WTC11 (cell line): ENCODE results near the gene TNRC6A.

Experiments used
- CTCF ChIP-seq: fragments of 200-600 bp; IDR thresholded peaks from 2 replicates; pipeline ENCODE4 v1.8.0; 2022; ENCODE audit warnings: antibody characterized with exemption
- FOXK1 ChIP-seq: sonication (generic); formaldehyde crosslinking; IDR thresholded peaks from 2 replicates; pipeline ENCODE4 v1.8.0; 2022; ENCODE audit warnings: mild to moderate bottlenecking, moderate library complexity, missing genetic modification reagents
- MXD4 ChIP-seq: fragments of 250-450 bp; sonication (Bioruptor Pico); IDR thresholded peaks from 2 replicates; pipeline ENCODE4 v1.8.0; 2021; ENCODE audit warnings: mild to moderate bottlenecking, moderate library complexity, borderline replicate concordance
- RELA ChIP-seq: sonication (generic); formaldehyde crosslinking; IDR thresholded peaks from 2 replicates; pipeline ENCODE4 v1.8.1; 2022; ENCODE audit warnings: missing genetic modification reagents, mild to moderate bottlenecking, borderline replicate concordance
- SMAD3 ChIP-seq: sonication (generic); formaldehyde crosslinking; IDR thresholded peaks from 2 replicates; pipeline ENCODE4 v1.8.0; 2022; ENCODE audit warnings: missing genetic modification reagents, mild to moderate bottlenecking, borderline replicate concordance
- SP1 ChIP-seq: sonication (generic); formaldehyde crosslinking; conservative IDR thresholded peaks from 2 replicates; pipeline ENCODE4 v1.8.1; 2022; ENCODE audit warnings: missing genetic modification reagents
- TEAD1 ChIP-seq: sonication (generic); formaldehyde crosslinking; IDR thresholded peaks from 2 replicates; pipeline ENCODE4 v1.8.0; 2022; ENCODE audit warnings: mild to moderate bottlenecking, missing genetic modification reagents
- USF2 ChIP-seq: sonication (generic); formaldehyde crosslinking; IDR thresholded peaks from 2 replicates; pipeline ENCODE4 v1.8.1; 2023; ENCODE audit warnings: mild to moderate bottlenecking, missing genetic modification reagents, moderate library complexity
- TF ChIP-seq, protein P1 (sequence below): sonication (generic); formaldehyde crosslinking; IDR thresholded peaks from 2 replicates; pipeline ENCODE4 v1.8.0; 2022; ENCODE audit warnings: mild to moderate bottlenecking, missing genetic modification reagents

DNA sequence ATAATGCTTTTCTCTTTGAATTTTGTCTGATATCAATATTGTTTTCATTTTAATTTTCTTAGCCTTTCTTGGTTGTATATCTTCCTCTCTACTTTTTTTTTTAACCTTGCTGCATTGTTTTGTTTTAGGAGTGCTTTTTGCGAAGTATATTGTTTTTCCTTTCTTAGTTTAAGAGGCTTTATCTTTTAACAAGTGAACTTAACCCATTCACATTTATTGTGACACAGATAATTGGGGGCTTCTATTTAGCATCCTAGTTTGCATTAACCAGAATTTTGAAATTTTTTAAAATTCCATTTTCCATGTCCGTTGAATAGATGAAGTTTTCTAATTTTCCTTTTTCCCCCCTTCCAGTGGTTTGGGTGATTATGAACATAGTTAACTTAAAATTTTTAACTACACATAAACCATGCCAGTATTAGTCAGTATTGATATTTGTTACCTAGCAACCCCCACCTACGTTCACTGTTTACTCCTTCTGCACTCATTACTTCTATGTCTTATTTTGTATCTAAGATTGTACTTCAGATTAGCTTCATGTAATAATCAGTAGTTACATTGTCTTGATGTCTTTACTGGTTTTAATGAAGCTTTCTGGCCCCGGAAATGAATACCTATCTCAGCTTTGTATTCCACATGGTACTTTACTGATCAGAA lies 44.4 kb downstream of the TNRC6A start:
- no peak for TF ChIP-seq MXD4 (CRISPR knock-in tag)
- no peak for TF ChIP-seq SP1 (CRISPR knock-in tag)
- no peak for TF ChIP-seq USF2 (CRISPR knock-in tag)
- TF ChIP-seq CTCF: no peak
- TF ChIP-seq, protein P1, sequence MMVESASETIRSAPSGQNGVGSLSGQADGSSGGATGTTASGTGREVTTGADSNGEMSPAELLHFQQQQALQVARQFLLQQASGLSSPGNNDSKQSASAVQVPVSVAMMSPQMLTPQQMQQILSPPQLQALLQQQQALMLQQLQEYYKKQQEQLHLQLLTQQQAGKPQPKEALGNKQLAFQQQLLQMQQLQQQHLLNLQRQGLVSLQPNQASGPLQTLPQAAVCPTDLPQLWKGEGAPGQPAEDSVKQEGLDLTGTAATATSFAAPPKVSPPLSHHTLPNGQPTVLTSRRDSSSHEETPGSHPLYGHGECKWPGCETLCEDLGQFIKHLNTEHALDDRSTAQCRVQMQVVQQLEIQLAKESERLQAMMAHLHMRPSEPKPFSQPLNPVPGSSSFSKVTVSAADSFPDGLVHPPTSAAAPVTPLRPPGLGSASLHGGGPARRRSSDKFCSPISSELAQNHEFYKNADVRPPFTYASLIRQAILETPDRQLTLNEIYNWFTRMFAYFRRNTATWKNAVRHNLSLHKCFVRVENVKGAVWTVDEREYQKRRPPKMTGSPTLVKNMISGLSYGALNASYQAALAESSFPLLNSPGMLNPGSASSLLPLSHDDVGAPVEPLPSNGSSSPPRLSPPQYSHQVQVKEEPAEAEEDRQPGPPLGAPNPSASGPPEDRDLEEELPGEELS: no peak
- TF ChIP-seq SMAD3 (CRISPR knock-in tag): no peak
- TF ChIP-seq RELA (CRISPR knock-in tag): no peak
- TF ChIP-seq TEAD1 (CRISPR knock-in tag): no peak
- TF ChIP-seq FOXK1 (CRISPR knock-in tag): no peak
